IMR-90 (cell line): ENCODE results near the gene NFKBIA. TPM values are rescaled to one million over a fixed set of nuclear protein-coding genes. Genes with fewer than 3 reads are reported as not detected.

ENCODE experiments used
- ATAC-seq: fragments of 200-7000 bp; cut with Tn5 transposase; 2 replicates; pipeline ENCODE4 v1.9.1; 2020; ENCODE audit warnings: low read depth, mild to moderate bottlenecking, moderate library complexity
- BruUV-seq: library from RNA; stranded (reverse); fragments of 400-500 nt; replicated peaks from 2 replicates; lab custom pipeline; 2021; lab: Mats Ljungman, UMichigan
- CTCF ChIA-PET: fragments of 300-600 bp; formaldehyde crosslinking; extraction: SDS; loops from one replicate; lab custom pipeline; 2021; ENCODE audit warnings: antibody characterized with exemption; lab: Yijun Ruan, JAX
- POLR2A ChIA-PET: fragments of 300-600 bp; sonication (Branson Sonifier 250); formaldehyde crosslinking; loops from one replicate; lab custom pipeline; 2022; ENCODE audit warnings: antibody characterized with exemption; ENCODE audit not compliant: unreplicated experiment; lab: Charles Lee
- DNase-seq: peaks from one replicate; pipeline ENCODE4 v3.0.0; 2013
- H2AFZ ChIP-seq: replicated peaks from 2 replicates; pipeline ENCODE3; 2013; ENCODE audit warnings: low read length, mild to moderate bottlenecking; ENCODE audit not compliant: poor library complexity
- H2AK5ac ChIP-seq: 2 replicates; pipeline ENCODE4 v1.6.1; 2013; ENCODE audit warnings: low read depth, low read length, inconsistent platforms
- H2AK9ac ChIP-seq: replicated peaks from 2 replicates; pipeline ENCODE3; 2013; ENCODE audit warnings: mild to moderate bottlenecking, low read depth, low read length, moderate library complexity; ENCODE audit not compliant: poor library complexity
- H2BK120ac ChIP-seq: 2 replicates; pipeline ENCODE4 v1.6.1; 2013; ENCODE audit warnings: low read depth, low read length, inconsistent platforms
- H2BK15ac ChIP-seq: 3 replicates; pipeline ENCODE4 v1.6.1; 2013; ENCODE audit warnings: low read depth, low read length, inconsistent platforms
- H2BK20ac ChIP-seq: 2 replicates; pipeline ENCODE4 v1.6.1; 2013; ENCODE audit warnings: low read depth, mild to moderate bottlenecking, inconsistent platforms, low read length, moderate library complexity
- H2BK5ac ChIP-seq: 2 replicates; pipeline ENCODE4 v1.6.1; 2013; ENCODE audit warnings: mild to moderate bottlenecking, low read depth, low read length, inconsistent platforms; ENCODE audit not compliant: poor library complexity, severe bottlenecking
- H3K14ac ChIP-seq: replicated peaks from 2 replicates; pipeline ENCODE4 v1.6.1; 2013; ENCODE audit warnings: low read depth, low read length, inconsistent platforms
- H3K18ac ChIP-seq: 2 replicates; pipeline ENCODE4 v1.6.1; 2013; ENCODE audit warnings: low read depth, low read length, control low read depth
- H3K23ac ChIP-seq: 2 replicates; pipeline ENCODE4 v1.6.1; 2013; ENCODE audit warnings: low read depth, low read length, inconsistent platforms
- H3K27ac ChIP-seq: 2 replicates; pipeline ENCODE4 v1.5.1; 2013; ENCODE audit warnings: mild to moderate bottlenecking, control low read depth, low read length; ENCODE audit not compliant: insufficient read depth
- H3K27me3 ChIP-seq: 2 replicates; pipeline ENCODE4 v1.6.1; 2013; ENCODE audit warnings: low read length; ENCODE audit not compliant: control insufficient read depth, insufficient read depth
- H3K36me3 ChIP-seq: 2 replicates; pipeline ENCODE4 v1.6.1; 2013; ENCODE audit warnings: low read length, mixed read lengths; ENCODE audit not compliant: control insufficient read depth, insufficient read depth
- H3K4ac ChIP-seq: 2 replicates; pipeline ENCODE4 v1.6.1; 2013; ENCODE audit warnings: low read depth, low read length, inconsistent platforms
- H3K4me1 ChIP-seq: 2 replicates; pipeline ENCODE4 v1.6.1; 2013; ENCODE audit warnings: low read length, mixed read lengths; ENCODE audit not compliant: control insufficient read depth, insufficient read depth
- H3K4me2 ChIP-seq: 2 replicates; pipeline ENCODE4 v1.6.1; 2013; ENCODE audit warnings: low read depth, mild to moderate bottlenecking, control low read depth, low read length, moderate library complexity
- H3K4me3 ChIP-seq: 2 replicates; pipeline ENCODE4 v1.5.1; 2013; ENCODE audit warnings: low read depth, mild to moderate bottlenecking, control low read depth, low read length, moderate library complexity; ENCODE audit not compliant: insufficient read depth
- H3K56ac ChIP-seq: 2 replicates; pipeline ENCODE4 v1.6.1; 2013; ENCODE audit warnings: low read length, inconsistent platforms; ENCODE audit not compliant: insufficient read depth; ENCODE audit errors: extremely low read depth
- H3K79me1 ChIP-seq, 2 experiments: 2 replicates each; pipeline ENCODE4 v1.6.1; 2013; ENCODE audit warnings: low read length in 2 of 2, inconsistent platforms in 1 of 2, low read depth in 1 of 2
- H3K9ac ChIP-seq: 2 replicates; pipeline ENCODE4 v1.6.1; 2013; ENCODE audit warnings: low read depth, low read length, control low read depth
- H3K9me1 ChIP-seq: 2 replicates; pipeline ENCODE4 v1.6.1; 2013; ENCODE audit warnings: low read length, inconsistent platforms; ENCODE audit not compliant: insufficient read depth
- H3K9me3 ChIP-seq: 2 replicates; pipeline ENCODE4 v1.6.1; 2013; ENCODE audit warnings: low read length; ENCODE audit not compliant: control insufficient read depth, insufficient read depth
- H4K20me1 ChIP-seq: 2 replicates; pipeline ENCODE4 v1.6.1; 2013; ENCODE audit warnings: low read length, inconsistent platforms; ENCODE audit not compliant: insufficient read depth
- H4K5ac ChIP-seq: 2 replicates; pipeline ENCODE4 v1.6.1; 2013; ENCODE audit warnings: mild to moderate bottlenecking, low read depth, low read length, control low read depth
- H4K8ac ChIP-seq, 2 experiments: 2 replicates each; pipeline ENCODE4 v1.6.1; 2013; ENCODE audit warnings: low read depth in 2 of 2, low read length in 2 of 2, control low read depth in 1 of 2, inconsistent platforms in 1 of 2
- H4K91ac ChIP-seq: 2 replicates; pipeline ENCODE4 v1.6.1; 2013; ENCODE audit warnings: low read depth, low read length, inconsistent platforms; ENCODE audit not compliant: insufficient read depth
- BHLHE40 ChIP-seq: fragments of 150-350 bp; IDR thresholded peaks from 2 replicates; pipeline ENCODE4 v1.6.1; 2016; ENCODE audit warnings: mild to moderate bottlenecking, low read depth, low read length
- CEBPB ChIP-seq: IDR thresholded peaks from 2 replicates; pipeline ENCODE4 v1.6.1; 2012; ENCODE audit warnings: low read depth, low read length, improper control_type of control experiment
- CHD1 ChIP-seq: IDR thresholded peaks from 2 replicates; pipeline ENCODE4 v1.6.1; 2012; ENCODE audit warnings: low read depth, low read length, improper control_type of control experiment
- FOS ChIP-seq: fragments of 150-350 bp; IDR thresholded peaks from 2 replicates; pipeline ENCODE4 v1.6.1; 2016; ENCODE audit warnings: low read depth, low read length
- MAFK ChIP-seq: IDR thresholded peaks from 2 replicates; pipeline ENCODE4 v1.6.1; 2012; ENCODE audit warnings: low read depth, low read length, improper control_type of control experiment
- MAZ ChIP-seq: IDR thresholded peaks from 2 replicates; pipeline ENCODE4 v1.6.1; 2012; ENCODE audit warnings: low read depth, mild to moderate bottlenecking, low read length, improper control_type of control experiment, moderate library complexity, borderline replicate concordance
- MXI1 ChIP-seq: IDR thresholded peaks from 2 replicates; pipeline ENCODE4 v1.6.1; 2012; ENCODE audit warnings: low read depth, mild to moderate bottlenecking, low read length, moderate library complexity, borderline replicate concordance
- NFE2L2 ChIP-seq: fragments of 150-350 bp; IDR thresholded peaks from 2 replicates; pipeline ENCODE4 v1.6.1; 2016; ENCODE audit warnings: low read depth, mild to moderate bottlenecking, low read length
- POLR2A ChIP-seq: IDR thresholded peaks from 2 replicates; pipeline ENCODE4 v1.6.1; 2012; ENCODE audit warnings: mild to moderate bottlenecking, low read depth, low read length
- RCOR1 ChIP-seq: IDR thresholded peaks from 2 replicates; pipeline ENCODE4 v1.6.1; 2012; ENCODE audit warnings: mild to moderate bottlenecking, low read length, improper control_type of control experiment; ENCODE audit not compliant: insufficient replicate concordance
- RFX5 ChIP-seq: IDR thresholded peaks from 2 replicates; pipeline ENCODE4 v1.8.0; 2012; ENCODE audit warnings: low read depth, mild to moderate bottlenecking, low read length, moderate library complexity
- WGBS, 2 experiments: methylation state at CpG; one replicate each; pipeline versions ENCODE4 v1.1.5 to v1.1.7; 2013; ENCODE audit warnings: missing lambda C conversion rate in 2 of 2; ENCODE audit not compliant: insufficient read length in 1 of 2; ENCODE audit errors: extremely low coverage in 2 of 2; 5-methylcytosine and 5-hydroxymethylcytosine counted together
- dilution Hi-C: fragments of 300-500 bp; cut with HindIII; formaldehyde crosslinking; loops from one replicate; pipeline ENCODE4 v1.14.3; 2018; ENCODE audit warnings: low sequenced_read_pairs; ENCODE audit not compliant: unreplicated experiment
- in situ Hi-C: fragments of 300-500 bp; cut with MboI; formaldehyde crosslinking; loops from 3 replicates; pipeline ENCODE4 v1.14.3; 2019; ENCODE audit warnings: low sequenced_read_pairs, inconsistent platforms, mixed read lengths
- intact Hi-C: fragments of 100-400 bp; cut with micrococcal nuclease; formaldehyde crosslinking; loops from 2 replicates; pipeline ENCODE4 v1.10.0; 2022
- polyA plus RNA-seq, 3 experiments: library from polyadenylated mRNA; depleted of rRNA; stranded (reverse); fragments of >200 nt; gene quantifications; 2 replicates each; pipeline ENCODE4 v1.2.3, GENCODE V29; 2012; ENCODE audit warnings: low replicate concordance in 1 of 3
- total RNA-seq: library from RNA; depleted of rRNA; stranded (reverse); fragments of >200 nt; gene quantifications from 2 replicates; pipeline ENCODE4 v1.2.3, GENCODE V29; 2012
- TF ChIP-seq, protein P1 (sequence below): fragments of 150-350 bp; IDR thresholded peaks from 2 replicates; pipeline ENCODE4 v1.6.1; 2016; ENCODE audit warnings: low read depth, mild to moderate bottlenecking, low read length, moderate library complexity, borderline replicate concordance
- TF ChIP-seq, protein P2 (sequence below): fragments of 150-350 bp; IDR thresholded peaks from 2 replicates; pipeline ENCODE4 v1.6.1; 2017; ENCODE audit warnings: mild to moderate bottlenecking, antibody characterized with exemption, low read length, low read depth
- TF ChIP-seq, protein P3 (sequence below): conservative IDR thresholded peaks from 2 replicates; pipeline ENCODE4 v1.5.1; 2012; ENCODE audit warnings: mild to moderate bottlenecking, low read depth, low read length, improper control_type of control experiment

The NFKBIA gene
- total and polyA plus RNA-seq, 2 of the 4 experiments (the other 2 are of a cell fraction) = 71.1 to 97.1 TPM

GRCh38 chr14:35395283-35395682 is 9.3 kb downstream of the NFKBIA start:
- H2AK9ac ChIP-seq = no peak overlapping the region
- no peak overlapping the region for H3K4me3 ChIP-seq
- intact Hi-C loops = no loop called here
- H4K5ac ChIP-seq = no peak overlapping the region
- no peak overlapping the region for H4K8ac ChIP-seq
- dilution Hi-C loops = no loop called here
- no peak for ATAC-seq
- no peak overlapping the region for H2AK5ac ChIP-seq
- no peak overlapping the region for H3K27ac ChIP-seq
- no peaks in the 10 kb centered on the region for H3K36me3 ChIP-seq
- H3K9ac ChIP-seq = no peak overlapping the region
- CTCF ChIA-PET = no interaction called here
- H2BK20ac ChIP-seq = no peak overlapping the region
- no peak overlapping the region for H2BK15ac ChIP-seq
- no peak overlapping the region for H3K14ac ChIP-seq
- no peak overlapping the region for H2AFZ ChIP-seq
- H3K9me3 ChIP-seq = no peaks in the 10 kb centered on the region
- DNase-seq = no peak
- no peak overlapping the region for H3K4ac ChIP-seq
- in situ Hi-C loops = no loop called here
- H3K18ac ChIP-seq = no peak overlapping the region
- H3K4me1 ChIP-seq = peaks cover 9% of the 10 kb centered on the region
- no peak overlapping the region for H3K23ac ChIP-seq
- H4K91ac ChIP-seq = no peak overlapping the region
- H2BK120ac ChIP-seq = no peak overlapping the region
- H3K56ac ChIP-seq = no peak overlapping the region
- WGBS, 2 experiments = 100% methylated on average over 1 of the region's 13 CpGs; no CpG with 5 or more reads in 1 of the 2 experiments
- no TSS peak for BruUV-seq
- no peaks in the 10 kb centered on the region for H3K27me3 ChIP-seq
- H3K9me1 ChIP-seq = peaks cover 12% of the 10 kb centered on the region; the same call in 1 of the 2 replicates
- no peak overlapping the region for H2BK5ac ChIP-seq
- POLR2A ChIA-PET = no interaction called here
- H3K4me2 ChIP-seq = no peak overlapping the region
- H4K20me1 ChIP-seq = no peaks in the 10 kb centered on the region
- TF ChIP-seq POLR2A = no peak
- TF ChIP-seq, protein P1, sequence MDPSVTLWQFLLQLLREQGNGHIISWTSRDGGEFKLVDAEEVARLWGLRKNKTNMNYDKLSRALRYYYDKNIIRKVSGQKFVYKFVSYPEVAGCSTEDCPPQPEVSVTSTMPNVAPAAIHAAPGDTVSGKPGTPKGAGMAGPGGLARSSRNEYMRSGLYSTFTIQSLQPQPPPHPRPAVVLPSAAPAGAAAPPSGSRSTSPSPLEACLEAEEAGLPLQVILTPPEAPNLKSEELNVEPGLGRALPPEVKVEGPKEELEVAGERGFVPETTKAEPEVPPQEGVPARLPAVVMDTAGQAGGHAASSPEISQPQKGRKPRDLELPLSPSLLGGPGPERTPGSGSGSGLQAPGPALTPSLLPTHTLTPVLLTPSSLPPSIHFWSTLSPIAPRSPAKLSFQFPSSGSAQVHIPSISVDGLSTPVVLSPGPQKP = no peak
- TF ChIP-seq MAFK = no peak
- no peak for TF ChIP-seq NFE2L2
- TF ChIP-seq RFX5 = no peak
- TF ChIP-seq MAZ = no peak
- TF ChIP-seq BHLHE40 = no peak
- no peak for TF ChIP-seq MXI1
- TF ChIP-seq, protein P2, sequence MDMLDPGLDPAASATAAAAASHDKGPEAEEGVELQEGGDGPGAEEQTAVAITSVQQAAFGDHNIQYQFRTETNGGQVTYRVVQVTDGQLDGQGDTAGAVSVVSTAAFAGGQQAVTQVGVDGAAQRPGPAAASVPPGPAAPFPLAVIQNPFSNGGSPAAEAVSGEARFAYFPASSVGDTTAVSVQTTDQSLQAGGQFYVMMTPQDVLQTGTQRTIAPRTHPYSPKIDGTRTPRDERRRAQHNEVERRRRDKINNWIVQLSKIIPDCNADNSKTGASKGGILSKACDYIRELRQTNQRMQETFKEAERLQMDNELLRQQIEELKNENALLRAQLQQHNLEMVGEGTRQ = no peak
- TF ChIP-seq CHD1 = no peak
- TF ChIP-seq FOS = no peak
- TF ChIP-seq CEBPB = no peak
- no peak for TF ChIP-seq RCOR1
- TF ChIP-seq, protein P3, sequence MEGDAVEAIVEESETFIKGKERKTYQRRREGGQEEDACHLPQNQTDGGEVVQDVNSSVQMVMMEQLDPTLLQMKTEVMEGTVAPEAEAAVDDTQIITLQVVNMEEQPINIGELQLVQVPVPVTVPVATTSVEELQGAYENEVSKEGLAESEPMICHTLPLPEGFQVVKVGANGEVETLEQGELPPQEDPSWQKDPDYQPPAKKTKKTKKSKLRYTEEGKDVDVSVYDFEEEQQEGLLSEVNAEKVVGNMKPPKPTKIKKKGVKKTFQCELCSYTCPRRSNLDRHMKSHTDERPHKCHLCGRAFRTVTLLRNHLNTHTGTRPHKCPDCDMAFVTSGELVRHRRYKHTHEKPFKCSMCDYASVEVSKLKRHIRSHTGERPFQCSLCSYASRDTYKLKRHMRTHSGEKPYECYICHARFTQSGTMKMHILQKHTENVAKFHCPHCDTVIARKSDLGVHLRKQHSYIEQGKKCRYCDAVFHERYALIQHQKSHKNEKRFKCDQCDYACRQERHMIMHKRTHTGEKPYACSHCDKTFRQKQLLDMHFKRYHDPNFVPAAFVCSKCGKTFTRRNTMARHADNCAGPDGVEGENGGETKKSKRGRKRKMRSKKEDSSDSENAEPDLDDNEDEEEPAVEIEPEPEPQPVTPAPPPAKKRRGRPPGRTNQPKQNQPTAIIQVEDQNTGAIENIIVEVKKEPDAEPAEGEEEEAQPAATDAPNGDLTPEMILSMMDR = no peak
- H3K79me1 ChIP-seq = no peaks in the 10 kb centered on the region
